ENCODE data around the gene CST9. TPM values are rescaled to one million over a fixed set of nuclear protein-coding genes. Genes with fewer than 3 reads are reported as not detected.

The CST9 gene
- total and polyA plus RNA-seq, 2 of the 13 experiments (the other 11 are each of a cell fraction or from before 2014, with no cell fraction given): 0.07 TPM; not detected in 1

DNA sequence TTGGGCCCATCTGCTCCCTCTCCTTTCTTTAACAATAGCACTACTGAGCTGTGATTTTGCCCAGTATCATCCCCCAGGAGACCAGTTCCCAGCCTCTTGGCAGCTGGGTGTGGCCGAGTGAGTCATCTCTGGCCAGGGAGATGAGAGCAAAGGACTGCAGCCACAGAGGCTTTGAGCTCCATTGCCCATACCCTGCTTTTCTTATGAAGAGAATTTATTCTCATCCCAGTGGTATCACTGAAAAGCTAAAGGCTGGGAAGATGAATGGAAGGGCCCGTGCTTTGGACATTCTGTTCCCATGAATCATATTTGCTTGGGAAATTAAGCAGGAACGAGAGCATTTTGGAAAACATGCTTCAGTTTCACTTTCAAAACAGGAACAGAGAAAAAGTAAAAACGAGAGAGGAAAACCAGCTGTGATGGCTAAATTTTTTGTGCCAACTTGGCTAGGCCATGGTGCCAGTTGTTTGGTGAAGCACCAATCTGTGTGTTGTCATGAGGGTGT lies 17.2 kb upstream of the CST9 start (continued):
- TF ChIP-seq, protein P1, sequence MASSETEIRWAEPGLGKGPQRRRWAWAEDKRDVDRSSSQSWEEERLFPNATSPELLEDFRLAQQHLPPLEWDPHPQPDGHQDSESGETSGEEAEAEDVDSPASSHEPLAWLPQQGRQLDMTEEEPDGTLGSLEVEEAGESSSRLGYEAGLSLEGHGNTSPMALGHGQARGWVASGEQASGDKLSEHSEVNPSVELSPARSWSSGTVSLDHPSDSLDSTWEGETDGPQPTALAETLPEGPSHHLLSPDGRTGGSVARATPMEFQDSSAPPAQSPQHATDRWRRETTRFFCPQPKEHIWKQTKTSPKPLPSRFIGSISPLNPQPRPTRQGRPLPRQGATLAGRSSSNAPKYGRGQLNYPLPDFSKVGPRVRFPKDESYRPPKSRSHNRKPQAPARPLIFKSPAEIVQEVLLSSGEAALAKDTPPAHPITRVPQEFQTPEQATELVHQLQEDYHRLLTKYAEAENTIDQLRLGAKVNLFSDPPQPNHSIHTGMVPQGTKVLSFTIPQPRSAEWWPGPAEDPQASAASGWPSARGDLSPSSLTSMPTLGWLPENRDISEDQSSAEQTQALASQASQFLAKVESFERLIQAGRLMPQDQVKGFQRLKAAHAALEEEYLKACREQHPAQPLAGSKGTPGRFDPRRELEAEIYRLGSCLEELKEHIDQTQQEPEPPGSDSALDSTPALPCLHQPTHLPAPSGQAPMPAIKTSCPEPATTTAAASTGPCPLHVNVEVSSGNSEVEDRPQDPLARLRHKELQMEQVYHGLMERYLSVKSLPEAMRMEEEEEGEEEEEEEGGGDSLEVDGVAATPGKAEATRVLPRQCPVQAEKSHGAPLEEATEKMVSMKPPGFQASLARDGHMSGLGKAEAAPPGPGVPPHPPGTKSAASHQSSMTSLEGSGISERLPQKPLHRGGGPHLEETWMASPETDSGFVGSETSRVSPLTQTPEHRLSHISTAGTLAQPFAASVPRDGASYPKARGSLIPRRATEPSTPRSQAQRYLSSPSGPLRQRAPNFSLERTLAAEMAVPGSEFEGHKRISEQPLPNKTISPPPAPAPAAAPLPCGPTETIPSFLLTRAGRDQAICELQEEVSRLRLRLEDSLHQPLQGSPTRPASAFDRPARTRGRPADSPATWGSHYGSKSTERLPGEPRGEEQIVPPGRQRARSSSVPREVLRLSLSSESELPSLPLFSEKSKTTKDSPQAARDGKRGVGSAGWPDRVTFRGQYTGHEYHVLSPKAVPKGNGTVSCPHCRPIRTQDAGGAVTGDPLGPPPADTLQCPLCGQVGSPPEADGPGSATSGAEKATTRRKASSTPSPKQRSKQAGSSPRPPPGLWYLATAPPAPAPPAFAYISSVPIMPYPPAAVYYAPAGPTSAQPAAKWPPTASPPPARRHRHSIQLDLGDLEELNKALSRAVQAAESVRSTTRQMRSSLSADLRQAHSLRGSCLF (CRISPR knock-in tag; IDR thresholded peaks at IDR 0.05; ENCODE audit: borderline replicate concordance): no peak
- TF ChIP-seq MED1 (CRISPR knock-in tag; IDR thresholded peaks at IDR 0.05) (no peak), NFIC (IDR thresholded peaks at IDR 0.05; ENCODE audit: low read length) (no peak), IRF2 (CRISPR knock-in tag; IDR thresholded peaks at IDR 0.05) (0 out of 2 replicates have a peak, but pooled peaks have one; percentile 41), ZBTB7B (CRISPR knock-in tag; IDR thresholded peaks at IDR 0.05) (no peak), SP5 (CRISPR knock-in tag; IDR thresholded peaks at IDR 0.05; ENCODE audit: borderline replicate concordance, low read depth) (0 out of 2 replicates have a peak, but pooled peaks have one; percentile 36), HMG20B (CRISPR knock-in tag; conservative IDR thresholded peaks at IDR 0.05) (0 out of 2 replicates have a peak, but pooled peaks have one; percentile 37), ZNF598 (CRISPR knock-in tag; IDR thresholded peaks at IDR 0.05; ENCODE audit: borderline replicate concordance) (no peak), ELF1 (CRISPR knock-in tag; IDR thresholded peaks at IDR 0.05) (no peak), U2AF1 (optimal IDR thresholded peaks at IDR 0.05; ENCODE audit: low read depth, low read length) (peak; percentile 57), MAFK (conservative IDR thresholded peaks at IDR 0.05 in 1 of 2, IDR thresholded peaks at IDR 0.05 in 1 of 2; ENCODE audit: low read length in 2 of 2) (no peak), GFI1 (CRISPR knock-in tag; IDR thresholded peaks at IDR 0.05; ENCODE audit: borderline replicate concordance) (peak; percentile 78; the same call in 1 of the 2 replicates), BRD4 (CRISPR knock-in tag; IDR thresholded peaks at IDR 0.05) (no peak), JUND (CRISPR knock-in tag; IDR thresholded peaks at IDR 0.05) (peak; percentile 86), SRSF4 (IDR thresholded peaks at IDR 0.05; ENCODE audit: low read depth, low read length, poor library complexity, severe bottlenecking) (no peak), MED8 (CRISPR knock-in tag; IDR thresholded peaks at IDR 0.05; ENCODE audit: insufficient replicate concordance) (no peak), SOX13 (IDR thresholded peaks at IDR 0.05) (no peak), SOX13 (CRISPR knock-in tag; conservative IDR thresholded peaks at IDR 0.05 in 1 of 2, IDR thresholded peaks at IDR 0.05 in 1 of 2) (peak in 1 of 2 experiments; percentile 16; a peak in 1 of 4 replicates)
- TF ChIP-seq, protein P2, sequence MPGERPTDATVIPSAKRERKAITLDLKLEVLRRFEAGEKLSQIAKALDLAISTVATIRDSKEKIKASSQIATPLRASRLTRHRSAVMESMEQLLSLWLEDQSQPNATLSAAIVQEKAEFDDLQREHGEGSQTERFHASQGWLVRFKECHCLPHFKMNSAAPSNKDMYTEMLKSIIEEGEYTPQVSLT (CRISPR knock-in tag; IDR thresholded peaks at IDR 0.05; ENCODE audit: borderline replicate concordance, low read depth): no peak
- TF ChIP-seq, protein P3, sequence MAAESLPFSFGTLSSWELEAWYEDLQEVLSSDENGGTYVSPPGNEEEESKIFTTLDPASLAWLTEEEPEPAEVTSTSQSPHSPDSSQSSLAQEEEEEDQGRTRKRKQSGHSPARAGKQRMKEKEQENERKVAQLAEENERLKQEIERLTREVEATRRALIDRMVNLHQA (CRISPR knock-in tag; IDR thresholded peaks at IDR 0.05): no peak
- TF ChIP-seq, protein P4, sequence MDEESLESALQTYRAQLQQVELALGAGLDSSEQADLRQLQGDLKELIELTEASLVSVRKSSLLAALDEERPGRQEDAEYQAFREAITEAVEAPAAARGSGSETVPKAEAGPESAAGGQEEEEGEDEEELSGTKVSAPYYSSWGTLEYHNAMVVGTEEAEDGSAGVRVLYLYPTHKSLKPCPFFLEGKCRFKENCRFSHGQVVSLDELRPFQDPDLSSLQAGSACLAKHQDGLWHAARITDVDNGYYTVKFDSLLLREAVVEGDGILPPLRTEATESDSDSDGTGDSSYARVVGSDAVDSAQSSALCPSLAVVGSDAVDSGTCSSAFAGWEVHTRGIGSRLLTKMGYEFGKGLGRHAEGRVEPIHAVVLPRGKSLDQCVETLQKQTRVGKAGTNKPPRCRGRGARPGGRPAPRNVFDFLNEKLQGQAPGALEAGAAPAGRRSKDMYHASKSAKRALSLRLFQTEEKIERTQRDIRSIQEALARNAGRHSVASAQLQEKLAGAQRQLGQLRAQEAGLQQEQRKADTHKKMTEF (CRISPR knock-in tag; IDR thresholded peaks at IDR 0.05): 0 out of 2 replicates have a peak, but pooled peaks have one; percentile 42
- TF ChIP-seq, protein P5, sequence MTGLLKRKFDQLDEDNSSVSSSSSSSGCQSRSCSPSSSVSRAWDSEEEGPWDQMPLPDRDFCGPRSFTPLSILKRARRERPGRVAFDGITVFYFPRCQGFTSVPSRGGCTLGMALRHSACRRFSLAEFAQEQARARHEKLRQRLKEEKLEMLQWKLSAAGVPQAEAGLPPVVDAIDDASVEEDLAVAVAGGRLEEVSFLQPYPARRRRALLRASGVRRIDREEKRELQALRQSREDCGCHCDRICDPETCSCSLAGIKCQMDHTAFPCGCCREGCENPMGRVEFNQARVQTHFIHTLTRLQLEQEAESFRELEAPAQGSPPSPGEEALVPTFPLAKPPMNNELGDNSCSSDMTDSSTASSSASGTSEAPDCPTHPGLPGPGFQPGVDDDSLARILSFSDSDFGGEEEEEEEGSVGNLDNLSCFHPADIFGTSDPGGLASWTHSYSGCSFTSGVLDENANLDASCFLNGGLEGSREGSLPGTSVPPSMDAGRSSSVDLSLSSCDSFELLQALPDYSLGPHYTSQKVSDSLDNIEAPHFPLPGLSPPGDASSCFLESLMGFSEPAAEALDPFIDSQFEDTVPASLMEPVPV (CRISPR knock-in tag; IDR thresholded peaks at IDR 0.05): no peak

All from HepG2 (cell line).